Hepatocyte (in vitro differentiated cells): ENCODE measurements around the gene AGBL2. TPM values are rescaled to one million over a fixed set of nuclear protein-coding genes. Genes with fewer than 3 reads are reported as not detected.

Experiments
- DNase-seq: peaks from one replicate; pipeline ENCODE4 v3.0.0-alpha.2; 2016; ENCODE audit warnings: low spot score
- H2AFZ ChIP-seq: fragments of 200-600 bp; sonication (generic); 2 replicates; pipeline ENCODE4 v1.6.0; 2016; ENCODE audit warnings: antibody characterized with exemption, mild to moderate bottlenecking
- H3K27ac ChIP-seq: fragments of 200-600 bp; sonication (generic); 2 replicates; pipeline ENCODE4 v1.5.1; 2016; ENCODE audit warnings: mild to moderate bottlenecking
- H3K27me3 ChIP-seq: fragments of 200-600 bp; sonication (generic); 2 replicates; pipeline ENCODE4 v1.6.1; 2016
- H3K36me3 ChIP-seq: fragments of 200-600 bp; sonication (generic); replicated peaks from 2 replicates; pipeline ENCODE4 v1.5.1; 2016; ENCODE audit warnings: low read depth; ENCODE audit not compliant: insufficient read depth
- H3K4me1 ChIP-seq: fragments of 200-600 bp; sonication (generic); 2 replicates; pipeline ENCODE4 v1.5.1; 2016; ENCODE audit warnings: mild to moderate bottlenecking, moderate library complexity; ENCODE audit not compliant: insufficient read depth
- H3K4me2 ChIP-seq: fragments of 200-600 bp; sonication (generic); 2 replicates; pipeline ENCODE4 v1.6.0; 2016
- H3K4me3 ChIP-seq: fragments of 200-600 bp; sonication (generic); 2 replicates; pipeline ENCODE4 v1.5.1; 2016; ENCODE audit warnings: mild to moderate bottlenecking
- H3K79me2 ChIP-seq: fragments of 200-600 bp; sonication (generic); 2 replicates; pipeline ENCODE4 v1.6.0; 2017; ENCODE audit warnings: mild to moderate bottlenecking
- H3K9me2 ChIP-seq: fragments of 200-600 bp; sonication (generic); replicated peaks from 2 replicates; pipeline ENCODE4 v1.6.0; 2017; ENCODE audit warnings: mild to moderate bottlenecking; ENCODE audit not compliant: insufficient read depth
- H3K9me3 ChIP-seq: fragments of 200-600 bp; sonication (generic); 2 replicates; pipeline ENCODE4 v1.5.1; 2016; ENCODE audit warnings: low read depth, mild to moderate bottlenecking
- H4K20me1 ChIP-seq: fragments of 200-600 bp; sonication (generic); 2 replicates; pipeline ENCODE4 v1.6.0; 2016; ENCODE audit warnings: mild to moderate bottlenecking; ENCODE audit not compliant: insufficient read depth, poor library complexity, severe bottlenecking
- CTCF ChIP-seq: fragments of 200-600 bp; sonication (generic); IDR thresholded peaks from 2 replicates; pipeline ENCODE4 v1.5.1; 2016; ENCODE audit warnings: antibody characterized with exemption, mild to moderate bottlenecking; ENCODE audit not compliant: poor library complexity
- EZH2 ChIP-seq: fragments of 200-600 bp; sonication (generic); IDR thresholded peaks from 2 replicates; pipeline ENCODE4 v1.6.1; 2016; ENCODE audit warnings: antibody characterized with exemption, mild to moderate bottlenecking, borderline replicate concordance
- EZH2phosphoT487 ChIP-seq: fragments of 200-600 bp; sonication (generic); IDR thresholded peaks from one replicate; pipeline ENCODE4 v1.6.1; 2018; ENCODE audit warnings: antibody characterized with exemption, mild to moderate bottlenecking, low read depth, moderate library complexity; ENCODE audit not compliant: unreplicated experiment, severe bottlenecking
- WGBS: methylation state at CpG from one replicate; pipeline ENCODE4 v1.1.6; 2016; ENCODE audit warnings: low lambda C conversion rate; ENCODE audit errors: missing lambda C conversion rate; 5-methylcytosine and 5-hydroxymethylcytosine counted together
- polyA plus RNA-seq: library from polyadenylated mRNA; unstranded; fragments of >200 nt; fragmentation: Nextera tagmentation; extraction: Ambion mirVana; gene quantifications from 2 replicates; pipeline ENCODE4 v1.2.1, GENCODE V29; 2016
- total RNA-seq: library from RNA; depleted of rRNA; stranded (reverse); fragments of >200 nt; gene quantifications from 2 replicates; pipeline ENCODE4 v1.2.3, GENCODE V29; 2014

AGBL2 gene
- total and polyA plus RNA-seq, 2 experiments from 2014 or later: 2.0 to 2.3 TPM

GRCh38 chr11:47631473-47631872 is 83.7 kb downstream of the AGBL2 start:
- Histone ChIP-seq H3K79me2 (no peaks in the 10 kb centered on the region), H3K4me2 (no peak overlapping the region), H3K9me3 (no peaks in the 10 kb centered on the region), H3K27ac (no peak overlapping the region), H3K36me3 (peaks cover 5% of the 10 kb centered on the region), H3K4me1 (peaks cover 5% of the 10 kb centered on the region), H3K9me2 (no peaks in the 10 kb centered on the region), H3K4me3 (no peak overlapping the region), H3K27me3 (no peaks in the 10 kb centered on the region), H2AFZ (no peak overlapping the region), H4K20me1 (no peaks in the 10 kb centered on the region)
- TF ChIP-seq EZH2: no peak
- TF ChIP-seq CTCF: no peak
- no peak for TF ChIP-seq EZH2phosphoT487
- WGBS: 77% methylated on average over 5 of the region's 5 CpGs
- no peak for DNase-seq

GRCh38 chr11:47628026-47628425 is 87.1 kb downstream of the AGBL2 start:
- Histone ChIP-seq H3K36me3 (peaks cover 5% of the 10 kb centered on the region), H3K4me2 (no peak overlapping the region), H2AFZ (no peak overlapping the region), H3K27me3 (no peaks in the 10 kb centered on the region), H3K79me2 (no peaks in the 10 kb centered on the region), H3K9me2 (no peaks in the 10 kb centered on the region), H4K20me1 (no peaks in the 10 kb centered on the region), H3K9me3 (no peaks in the 10 kb centered on the region), H3K27ac (no peak overlapping the region), H3K4me1 (peaks cover 5% of the 10 kb centered on the region), H3K4me3 (no peak overlapping the region)
- DNase-seq: peak; percentile 48
- TF ChIP-seq CTCF: no peak
- no peak for TF ChIP-seq EZH2
- peak; percentile 72 for TF ChIP-seq EZH2phosphoT487
- 30% methylated on average over 4 of the region's 4 CpGs for WGBS

GRCh38 chr11:47626234-47626633 is 88.9 kb downstream of the AGBL2 start:
- no peak overlapping the region for H3K4me2 ChIP-seq
- no peak overlapping the region for H3K4me3 ChIP-seq
- no peaks in the 10 kb centered on the region for H3K79me2 ChIP-seq
- no peaks in the 10 kb centered on the region for H3K9me2 ChIP-seq
- TF ChIP-seq EZH2 (no peak), EZH2phosphoT487 (no peak), CTCF (no peak)
- no peak for DNase-seq
- peaks cover 5% of the 10 kb centered on the region for H3K4me1 ChIP-seq
- no peaks in the 10 kb centered on the region for H3K9me3 ChIP-seq
- H3K27me3 ChIP-seq: no peaks in the 10 kb centered on the region
- H4K20me1 ChIP-seq: no peaks in the 10 kb centered on the region
- WGBS: 97% methylated on average over 8 of the region's 8 CpGs
- no peak overlapping the region for H2AFZ ChIP-seq
- H3K36me3 ChIP-seq: peaks cover 5% of the 10 kb centered on the region
- no peak overlapping the region for H3K27ac ChIP-seq
